Measurements from ENCODE around the gene ZNF586.
A peak's percentile ranks its signal among the peaks of the same experiment; 100 is the strongest.
"Not testable (repeated sequence)": the region's sequence is repeated elsewhere in the genome, so short reads cannot be mapped to it uniquely, and the experiment has no call there.

ZNF586 gene

DNA sequence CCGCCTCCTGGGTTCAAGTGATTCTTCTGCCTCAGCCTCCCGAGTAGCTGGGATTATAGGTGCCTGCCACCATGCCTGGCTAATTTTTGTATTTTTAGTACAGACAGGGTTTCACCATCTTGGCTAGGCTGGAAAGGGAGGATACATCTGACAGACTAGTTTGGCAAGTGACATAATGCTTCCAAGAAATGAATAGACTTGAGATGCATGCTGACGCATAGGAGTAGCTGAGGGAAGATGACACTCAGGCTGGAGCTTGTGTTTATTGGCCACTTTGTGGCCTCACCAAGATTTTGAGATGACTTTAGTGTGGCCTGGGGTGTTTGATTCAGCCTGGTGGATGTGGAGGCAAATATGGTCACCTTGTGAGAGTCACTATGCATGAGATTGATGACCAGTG is 4.0 kb downstream of the ZNF586 start:
- intact Hi-C loops (cut with micrococcal nuclease) = no loop called here
- H3K36me3 Mint-ChIP-seq (ENCODE audit: low read depth) = peaks cover 93% of the 10 kb centered on the region
- H3K27ac Mint-ChIP-seq = no peak overlapping the region
- H3K4me1 Mint-ChIP-seq (ENCODE audit: low read depth) = peaks cover 24% of the 10 kb centered on the region
- no peak overlapping the region for H3K4me3 Mint-ChIP-seq
- H3K27me3 Mint-ChIP-seq = no peaks in the 10 kb centered on the region
- H3K9me3 Mint-ChIP-seq = peaks cover 65% of the 10 kb centered on the region

GRCh38 chr19:57776764-57777296 is 7.4 kb downstream of the ZNF586 start:
- intact Hi-C loops (cut with micrococcal nuclease) = no loop called here
- Mint-ChIP-seq H3K27me3 (no peaks in the 10 kb centered on the region), H3K4me3 (no peak overlapping the region), H3K36me3 (ENCODE audit: low read depth) (peaks cover 94% of the 10 kb centered on the region), H3K27ac (no peak overlapping the region), H3K9me3 (peaks cover 83% of the 10 kb centered on the region), H3K4me1 (ENCODE audit: low read depth) (peaks cover 6% of the 10 kb centered on the region)

GRCh38 chr19:57778336-57778735 is 8.9 kb downstream of the ZNF586 start:
- peaks cover 68% of the 10 kb centered on the region for H3K9me3 Mint-ChIP-seq
- no peak overlapping the region for H3K27ac Mint-ChIP-seq
- H3K27me3 Mint-ChIP-seq = no peaks in the 10 kb centered on the region
- H3K4me3 Mint-ChIP-seq = no peak overlapping the region
- intact Hi-C loops (cut with micrococcal nuclease) = no loop called here
- peaks cover 6% of the 10 kb centered on the region for H3K4me1 Mint-ChIP-seq (ENCODE audit: low read depth)
- H3K36me3 Mint-ChIP-seq (ENCODE audit: low read depth) = peaks cover 87% of the 10 kb centered on the region

DNA sequence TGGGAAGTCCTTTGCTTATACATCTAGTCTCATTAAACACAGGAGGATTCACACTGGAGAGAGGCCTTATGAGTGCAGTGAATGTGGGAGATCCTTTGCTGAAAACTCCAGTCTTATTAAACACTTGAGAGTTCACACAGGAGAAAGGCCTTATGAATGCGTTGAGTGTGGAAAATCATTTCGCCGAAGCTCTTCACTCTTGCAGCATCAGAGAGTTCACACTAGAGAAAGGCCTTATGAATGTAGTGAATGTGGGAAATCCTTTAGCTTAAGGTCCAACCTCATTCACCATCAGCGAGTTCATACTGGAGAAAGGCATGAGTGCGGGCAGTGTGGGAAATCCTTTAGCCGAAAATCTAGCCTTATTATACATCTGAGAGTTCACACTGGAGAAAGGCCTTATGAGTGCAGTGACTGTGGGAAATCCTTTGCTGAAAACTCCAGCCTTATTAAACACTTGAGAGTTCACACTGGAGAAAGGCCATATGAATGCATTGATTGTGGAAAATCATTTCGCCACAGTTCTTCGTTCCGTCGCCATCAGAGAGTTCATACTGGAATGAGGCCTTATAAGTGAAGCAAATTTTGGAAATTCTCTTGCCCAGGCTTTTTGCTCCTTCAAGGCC is 9.9 kb downstream of the ZNF586 start:
- H3K9me3 Mint-ChIP-seq = peaks cover 60% of the 10 kb centered on the region
- intact Hi-C loops (cut with micrococcal nuclease) = no loop called here
- H3K4me1 Mint-ChIP-seq (ENCODE audit: low read depth) = no peaks in the 10 kb centered on the region
- peaks cover 84% of the 10 kb centered on the region for H3K36me3 Mint-ChIP-seq (ENCODE audit: low read depth)
- no peak overlapping the region for H3K4me3 Mint-ChIP-seq
- H3K27ac Mint-ChIP-seq = no peak overlapping the region
- no peaks in the 10 kb centered on the region for H3K27me3 Mint-ChIP-seq

GRCh38 chr19:57786286-57786685 is 16.8 kb downstream of the ZNF586 start:
- intact Hi-C loops (cut with micrococcal nuclease) = no loop called here
- H3K9me3 Mint-ChIP-seq = peaks cover 60% of the 10 kb centered on the region
- no peak overlapping the region for H3K27ac Mint-ChIP-seq
- H3K4me3 Mint-ChIP-seq = no peak overlapping the region
- no peaks in the 10 kb centered on the region for H3K27me3 Mint-ChIP-seq
- H3K36me3 Mint-ChIP-seq (ENCODE audit: low read depth) = peaks cover 80% of the 10 kb centered on the region
- no peaks in the 10 kb centered on the region for H3K4me1 Mint-ChIP-seq (ENCODE audit: low read depth)

- Mint-ChIP-seq H3K9me3 (peaks cover 59% of the 10 kb centered on the region), H3K27ac (no peak overlapping the region), H3K27me3 (no peaks in the 10 kb centered on the region), H3K4me3 (no peak overlapping the region), H3K4me1 (ENCODE audit: low read depth) (no peaks in the 10 kb centered on the region), H3K36me3 (ENCODE audit: low read depth) (peaks cover 82% of the 10 kb centered on the region)
- intact Hi-C loops (cut with micrococcal nuclease) = no loop called here
These were observed 17.4 kb downstream of the ZNF586 start for GRCh38 chr19:57786906-57787305.

DNA sequence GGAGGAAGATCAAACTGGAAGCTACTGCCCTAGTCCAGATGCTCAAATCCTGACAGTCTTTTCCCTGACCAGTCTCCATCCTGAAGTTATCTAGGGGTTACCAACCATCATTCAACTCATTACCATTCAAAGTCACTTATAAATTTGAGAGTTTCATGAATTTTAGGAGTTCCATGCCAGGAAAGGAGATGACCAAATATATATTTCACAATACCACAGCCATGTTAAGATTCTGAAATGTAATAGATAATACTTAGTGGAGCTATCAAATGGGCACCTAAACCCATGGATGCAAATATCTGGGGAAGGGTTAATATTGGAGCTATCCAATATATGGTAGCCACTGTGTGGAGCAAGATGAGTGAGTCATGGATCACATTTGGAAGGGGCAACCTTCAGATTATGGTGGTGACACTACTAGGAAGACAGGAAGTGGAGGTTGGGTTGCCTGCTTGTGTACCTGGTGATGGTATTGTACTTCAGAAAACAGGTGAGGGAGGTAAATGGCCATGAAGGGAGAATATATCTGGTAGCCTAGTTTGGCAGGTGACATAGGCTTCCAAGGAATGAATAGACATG is 18.7 kb downstream of the ZNF586 start:
- intact Hi-C loops (cut with micrococcal nuclease) = no loop called here
- Mint-ChIP-seq H3K36me3 (ENCODE audit: low read depth) (peaks cover 87% of the 10 kb centered on the region), H3K4me1 (ENCODE audit: low read depth) (no peaks in the 10 kb centered on the region), H3K27ac (no peak overlapping the region), H3K27me3 (no peaks in the 10 kb centered on the region), H3K9me3 (peaks cover 59% of the 10 kb centered on the region), H3K4me3 (no peak overlapping the region)

GRCh38 chr19:57789288-57789687 is 19.8 kb downstream of the ZNF586 start:
- Mint-ChIP-seq H3K4me1 (ENCODE audit: low read depth) (no peaks in the 10 kb centered on the region), H3K9me3 (peaks cover 59% of the 10 kb centered on the region), H3K36me3 (ENCODE audit: low read depth) (peaks cover 86% of the 10 kb centered on the region), H3K27ac (no peak overlapping the region), H3K27me3 (no peaks in the 10 kb centered on the region), H3K4me3 (no peak overlapping the region)
- intact Hi-C loops (cut with micrococcal nuclease) = no loop called here

DNA sequence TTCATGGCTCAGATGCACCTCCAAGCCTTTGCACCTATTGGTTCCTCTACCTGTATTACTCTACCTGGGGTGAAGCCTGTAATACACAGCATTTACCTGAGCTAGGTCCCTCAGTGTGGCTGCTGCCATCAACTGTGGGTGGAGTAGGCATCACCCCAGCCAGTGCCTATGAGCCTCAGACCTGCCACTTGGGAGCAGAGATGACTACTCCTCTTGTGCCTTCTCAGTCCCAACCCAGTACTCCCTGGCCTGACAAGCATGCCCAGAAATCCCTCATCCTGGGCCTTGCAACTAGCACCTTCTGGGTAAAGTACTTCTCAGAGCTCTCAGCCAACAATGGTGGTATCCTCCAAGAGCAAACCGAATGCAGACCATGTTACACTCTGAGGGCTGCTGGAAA is 27.1 kb downstream of the ZNF586 start:
- H3K36me3 Mint-ChIP-seq (ENCODE audit: low read depth) = peaks cover 55% of the 10 kb centered on the region
- H3K4me3 Mint-ChIP-seq; H3K27me3 Mint-ChIP-seq; H3K27ac Mint-ChIP-seq; H3K9me3 Mint-ChIP-seq; intact Hi-C loops (cut with micrococcal nuclease): not testable (repeated sequence)
- peaks cover 22% of the 10 kb centered on the region for H3K4me1 Mint-ChIP-seq (ENCODE audit: low read depth)

DNA sequence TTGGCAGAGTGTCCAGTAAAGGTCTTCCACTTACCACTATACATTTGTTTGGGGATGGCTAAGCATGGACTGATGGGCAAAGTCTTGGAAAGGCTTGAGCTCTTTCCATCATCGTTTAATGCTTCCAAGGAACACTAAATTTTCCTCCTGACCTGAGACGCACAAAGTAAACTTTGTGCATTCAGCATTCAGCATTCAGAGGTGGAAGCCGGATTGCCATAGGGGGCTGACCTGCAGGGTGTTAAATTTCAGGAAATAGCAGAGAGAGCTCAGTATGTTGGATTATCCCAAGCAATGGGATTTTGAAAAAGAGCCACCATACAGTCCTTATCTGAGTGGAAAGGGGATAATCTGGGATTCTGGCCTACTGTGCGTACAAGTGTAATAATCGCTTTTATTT is 31.2 kb downstream of the ZNF586 start:
- peaks cover 3% of the 10 kb centered on the region for H3K27me3 Mint-ChIP-seq
- no peak overlapping the region for H3K4me3 Mint-ChIP-seq
- no peaks in the 10 kb centered on the region for H3K9me3 Mint-ChIP-seq
- H3K27ac Mint-ChIP-seq = no peak overlapping the region
- H3K36me3 Mint-ChIP-seq (ENCODE audit: low read depth) = peaks cover 24% of the 10 kb centered on the region
- intact Hi-C loops (cut with micrococcal nuclease) = no loop called here
- H3K4me1 Mint-ChIP-seq (ENCODE audit: low read depth) = peaks cover 51% of the 10 kb centered on the region

DNA sequence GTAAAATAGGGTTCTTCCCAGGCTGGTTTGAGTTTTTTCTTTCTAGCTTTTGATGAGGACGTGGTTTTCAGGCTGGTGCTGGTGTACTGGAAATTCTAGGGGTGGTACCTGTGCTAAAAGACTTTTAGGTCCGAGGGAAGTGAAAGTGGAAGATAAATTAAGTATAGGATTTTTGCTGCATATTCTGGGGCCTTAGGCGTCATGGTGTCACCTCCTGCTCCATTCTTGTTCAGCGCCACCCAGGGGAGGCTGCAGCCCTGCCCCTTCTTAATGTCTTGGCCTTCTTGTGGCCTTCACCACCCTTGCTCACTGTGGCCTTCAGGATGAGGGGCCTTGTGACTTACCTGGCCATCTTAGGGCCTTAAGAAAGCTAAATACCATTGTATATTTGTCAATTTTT is 32.8 kb downstream of the ZNF586 start:
- Mint-ChIP-seq H3K27ac (no peak overlapping the region), H3K36me3 (ENCODE audit: low read depth) (peaks cover 20% of the 10 kb centered on the region), H3K4me1 (ENCODE audit: low read depth) (peaks cover 51% of the 10 kb centered on the region), H3K4me3 (no peak overlapping the region), H3K9me3 (no peaks in the 10 kb centered on the region), H3K27me3 (peaks cover 3% of the 10 kb centered on the region)
- intact Hi-C loops (cut with micrococcal nuclease) = no loop called here

- Mint-ChIP-seq H3K4me3 (peak overlapping the region; percentile 88), H3K4me1 (ENCODE audit: low read depth) (peaks cover 47% of the 10 kb centered on the region), H3K27ac (peak overlapping the region; percentile 83)
These were observed 33.8 kb downstream of the ZNF586 start for GRCh38 chr19:57803265-57803593.

DNA sequence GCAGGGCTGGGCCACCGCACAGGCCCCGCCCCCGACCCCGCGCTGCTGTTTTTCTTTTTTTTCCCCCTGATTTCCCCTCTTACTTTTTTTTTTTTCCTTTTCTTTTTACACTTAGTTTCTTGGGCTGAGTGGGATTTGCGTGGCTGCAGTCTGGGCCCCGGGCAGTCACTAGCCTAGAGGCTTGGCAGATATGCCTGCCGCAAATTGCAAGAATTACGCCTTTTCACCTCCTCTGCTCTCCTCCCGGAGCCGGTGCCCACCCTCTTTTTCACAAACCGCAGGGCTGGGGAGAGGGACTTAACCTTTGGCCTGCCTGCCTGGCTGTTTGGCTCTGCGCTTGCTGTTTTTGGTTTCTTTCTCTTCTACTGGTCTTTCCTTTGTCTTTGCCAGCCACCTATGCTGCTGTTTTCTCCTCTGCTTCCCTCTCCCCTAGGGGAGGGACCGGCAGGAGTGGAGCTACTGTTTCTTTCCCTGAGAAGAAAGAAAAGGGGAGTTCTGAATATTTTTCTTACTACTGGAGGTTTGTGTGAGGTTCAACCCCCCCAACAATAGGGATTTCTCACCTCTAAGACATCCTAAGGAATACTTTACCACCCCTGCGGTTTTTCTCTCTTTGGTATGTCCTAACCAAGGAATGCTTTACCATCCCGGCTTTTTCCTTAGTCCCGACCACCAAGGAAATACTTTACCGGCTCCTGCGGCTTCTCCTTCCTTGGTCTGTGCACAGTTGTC is 34.3 kb downstream of the ZNF586 start:
- peak overlapping the region; percentile 88 for H3K4me3 Mint-ChIP-seq
- H3K36me3 Mint-ChIP-seq (ENCODE audit: low read depth) = peaks cover 35% of the 10 kb centered on the region
- peak overlapping the region; percentile 83 for H3K27ac Mint-ChIP-seq
- intact Hi-C loops (cut with micrococcal nuclease) = no loop called here
- peaks cover 42% of the 10 kb centered on the region for H3K4me1 Mint-ChIP-seq (ENCODE audit: low read depth)
- peaks cover 3% of the 10 kb centered on the region for H3K27me3 Mint-ChIP-seq
- no peaks in the 10 kb centered on the region for H3K9me3 Mint-ChIP-seq

More at GRCh38 chr19:57803265-57803593, 33.8 kb downstream of the ZNF586 start:
- H3K9me3 Mint-ChIP-seq = no peaks in the 10 kb centered on the region
- H3K36me3 Mint-ChIP-seq (ENCODE audit: low read depth) = peaks cover 30% of the 10 kb centered on the region
- peaks cover 3% of the 10 kb centered on the region for H3K27me3 Mint-ChIP-seq
- intact Hi-C loops (cut with micrococcal nuclease) = no loop called here

DNA sequence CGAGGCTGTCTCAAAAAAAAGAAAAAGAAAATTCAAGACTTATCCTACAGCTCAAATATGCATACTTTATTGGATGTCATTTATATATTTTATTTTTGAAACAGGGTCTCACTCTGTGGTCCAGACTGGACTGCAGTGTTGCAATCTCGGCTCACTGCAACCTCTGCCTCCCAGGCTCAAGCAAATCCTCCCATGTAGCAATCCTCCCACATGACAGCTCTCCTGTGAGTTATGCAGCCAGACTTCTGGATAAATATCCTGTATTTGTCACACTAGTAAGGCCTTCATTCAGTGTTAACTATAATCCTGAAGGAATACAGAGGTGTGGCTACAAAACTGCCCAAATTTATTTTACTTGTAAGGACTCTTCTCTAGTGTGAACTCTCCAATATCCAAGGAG is 38.1 kb downstream of the ZNF586 start:
- H3K27ac Mint-ChIP-seq = no peak overlapping the region
- H3K9me3 Mint-ChIP-seq = no peaks in the 10 kb centered on the region
- peaks cover 34% of the 10 kb centered on the region for H3K4me1 Mint-ChIP-seq (ENCODE audit: low read depth)
- peaks cover 62% of the 10 kb centered on the region for H3K36me3 Mint-ChIP-seq (ENCODE audit: low read depth)
- intact Hi-C loops (cut with micrococcal nuclease) = no loop called here
- peaks cover 3% of the 10 kb centered on the region for H3K27me3 Mint-ChIP-seq
- H3K4me3 Mint-ChIP-seq = no peak overlapping the region

Measured in dendritic cell treated with granulocyte-macrophage colony-stimulating factor and Interleukin-4, amounts not matched to agents 40 ng/mL and 50 ng/mL, for 4 days (primary cell).